ENCODE results near the gene FBXO38.

Gene FBXO38

DNA sequence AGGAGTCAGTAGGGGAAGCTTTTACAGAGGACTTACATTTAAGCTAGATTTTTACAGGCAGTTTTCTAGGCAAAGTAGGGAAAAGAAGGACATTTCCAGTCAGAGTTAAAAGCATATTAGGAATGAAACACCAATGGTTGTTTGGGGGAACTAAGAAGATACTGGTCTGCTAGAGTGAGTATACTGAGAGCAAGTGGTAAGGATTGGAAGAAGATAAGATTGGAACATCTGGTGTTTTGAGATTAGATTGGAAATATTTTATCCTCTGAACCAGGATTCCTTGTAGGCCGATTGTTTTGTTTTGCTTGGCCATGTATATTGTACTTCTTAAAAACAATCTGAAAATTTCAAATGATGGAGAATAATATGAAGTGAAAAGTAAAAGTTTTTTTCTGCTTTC is 7.7 kb downstream of the FBXO38 start:
- H3K9me3 Mint-ChIP-seq: no peaks in the 10 kb centered on the region
- H3K27me3 Mint-ChIP-seq: no peaks in the 10 kb centered on the region
- peaks cover 42 to 55% of the 10 kb centered on the region in 2 donors for H3K4me1 Mint-ChIP-seq (ENCODE audit: low read depth in 2 of 2)
- peaks cover 30% of the 10 kb centered on the region for H3K36me3 Mint-ChIP-seq (ENCODE audit: insufficient read depth)
- no peak overlapping the region for H3K4me3 Mint-ChIP-seq
- ATAC-seq (replicated peaks) (no peak), DNase-seq (no peak)
- peak overlapping the region in 1 of 2 donors; percentile 7 for H3K27ac Mint-ChIP-seq

- no peak overlapping the region for H3K4me3 Mint-ChIP-seq
- peak overlapping the region in 1 of 2 donors; percentile 81 for H3K27ac Mint-ChIP-seq
- H3K27me3 Mint-ChIP-seq: no peaks in the 10 kb centered on the region
- no peaks in the 10 kb centered on the region for H3K9me3 Mint-ChIP-seq
- no peak for DNase-seq
- H3K4me1 Mint-ChIP-seq (ENCODE audit: low read depth in 2 of 2): peaks cover 39 to 52% of the 10 kb centered on the region in 2 donors
- no peak for ATAC-seq (replicated peaks)
- H3K36me3 Mint-ChIP-seq (ENCODE audit: insufficient read depth): peaks cover 34% of the 10 kb centered on the region
Observed at GRCh38 chr5:148393390-148393741, 9.6 kb downstream of the FBXO38 start.

GRCh38 chr5:148394587-148395019 is 10.8 kb downstream of the FBXO38 start:
- Mint-ChIP-seq H3K27me3 (no peaks in the 10 kb centered on the region), H3K4me3 (no peak overlapping the region), H3K9me3 (no peaks in the 10 kb centered on the region), H3K4me1 (ENCODE audit: low read depth in 2 of 2) (peaks cover 35 to 57% of the 10 kb centered on the region in 2 donors), H3K36me3 (ENCODE audit: insufficient read depth) (peaks cover 43% of the 10 kb centered on the region), H3K27ac (peak overlapping the region in 1 of 2 donors; percentile 81)
- DNase-seq (no peak), ATAC-seq (replicated peaks) (no peak)

DNA sequence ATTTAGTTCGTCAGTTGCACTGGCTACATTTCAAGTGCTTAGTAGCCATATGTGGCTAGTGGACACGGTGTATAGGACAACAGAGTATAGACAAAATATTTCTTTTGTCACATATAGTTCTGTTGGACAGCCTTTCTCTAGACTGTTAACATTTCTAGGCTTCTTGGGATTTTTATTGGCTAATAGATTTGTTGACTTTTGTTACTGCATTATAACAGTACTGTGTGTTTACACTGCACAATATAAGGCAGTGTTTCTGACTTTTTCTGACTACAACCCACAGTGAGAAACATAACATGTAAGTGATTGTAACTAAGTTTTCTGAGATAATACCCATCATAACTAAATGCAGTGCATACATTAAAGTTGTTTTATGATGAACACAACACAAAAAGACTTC is 11.3 kb downstream of the FBXO38 start:
- DNase-seq: no peak
- no peaks in the 10 kb centered on the region for H3K27me3 Mint-ChIP-seq
- peaks cover 35 to 61% of the 10 kb centered on the region in 2 donors for H3K4me1 Mint-ChIP-seq (ENCODE audit: low read depth in 2 of 2)
- no peak for ATAC-seq (replicated peaks)
- no peak overlapping the region for H3K4me3 Mint-ChIP-seq
- peaks cover 46% of the 10 kb centered on the region for H3K36me3 Mint-ChIP-seq (ENCODE audit: insufficient read depth)
- no peak overlapping the region for H3K27ac Mint-ChIP-seq
- no peaks in the 10 kb centered on the region for H3K9me3 Mint-ChIP-seq

GRCh38 chr5:148397968-148398595 is 14.3 kb downstream of the FBXO38 start:
- H3K27ac Mint-ChIP-seq: peak overlapping the region; percentile 18 to 29
- H3K27me3 Mint-ChIP-seq: no peaks in the 10 kb centered on the region
- H3K4me3 Mint-ChIP-seq: no peak overlapping the region
- no peak for ATAC-seq (replicated peaks)
- no peaks in the 10 kb centered on the region for H3K9me3 Mint-ChIP-seq
- no peak for DNase-seq
- H3K36me3 Mint-ChIP-seq (ENCODE audit: insufficient read depth): peaks cover 63% of the 10 kb centered on the region
- peaks cover 19 to 54% of the 10 kb centered on the region in 2 donors for H3K4me1 Mint-ChIP-seq (ENCODE audit: low read depth in 2 of 2)

GRCh38 chr5:148398698-148399121 is 15.0 kb downstream of the FBXO38 start:
- Mint-ChIP-seq H3K9me3 (no peaks in the 10 kb centered on the region), H3K4me3 (no peak overlapping the region), H3K27ac (peak overlapping the region in 1 of 2 donors; percentile 29), H3K36me3 (ENCODE audit: insufficient read depth) (peaks cover 65% of the 10 kb centered on the region), H3K27me3 (no peaks in the 10 kb centered on the region), H3K4me1 (ENCODE audit: low read depth in 2 of 2) (peaks cover 14 to 49% of the 10 kb centered on the region in 2 donors)
- DNase-seq: no peak
- no peak for ATAC-seq (replicated peaks)

GRCh38 chr5:148401604-148402003 is 17.8 kb downstream of the FBXO38 start:
- Mint-ChIP-seq H3K4me1 (ENCODE audit: low read depth in 2 of 2) (peaks cover 9 to 46% of the 10 kb centered on the region in 2 donors), H3K9me3 (no peaks in the 10 kb centered on the region), H3K27me3 (no peaks in the 10 kb centered on the region), H3K36me3 (ENCODE audit: insufficient read depth) (peaks cover 77% of the 10 kb centered on the region), H3K4me3 (no peak overlapping the region), H3K27ac (peak overlapping the region; percentile 25 to 65)
- ATAC-seq (replicated peaks) (no peak), DNase-seq (no peak)

DNA sequence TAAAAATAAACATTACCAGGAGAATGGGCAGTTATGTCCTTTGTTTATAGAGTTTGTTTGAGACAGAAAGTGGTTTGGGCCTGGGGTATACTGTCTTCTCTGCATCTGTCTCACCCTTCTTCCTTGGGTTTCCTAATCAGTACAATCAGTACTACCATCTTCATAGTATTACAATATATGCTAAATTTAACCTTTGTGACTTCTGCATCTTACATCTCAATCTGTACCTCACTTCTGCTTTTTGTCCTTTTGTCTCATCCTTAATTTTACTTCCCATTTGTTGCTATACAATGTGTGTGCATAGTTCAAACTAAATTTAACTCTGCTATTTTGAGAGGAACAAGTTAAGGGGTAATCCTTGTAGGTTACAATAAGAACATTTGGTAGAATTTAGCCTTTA is 19.6 kb downstream of the FBXO38 start:
- Mint-ChIP-seq H3K9me3 (no peaks in the 10 kb centered on the region), H3K27me3 (no peaks in the 10 kb centered on the region), H3K27ac (no peak overlapping the region), H3K36me3 (ENCODE audit: insufficient read depth) (peaks cover 81% of the 10 kb centered on the region), H3K4me1 (ENCODE audit: low read depth in 2 of 2) (peaks cover 6 to 37% of the 10 kb centered on the region in 2 donors), H3K4me3 (no peak overlapping the region)
- ATAC-seq (replicated peaks) (no peak), DNase-seq (no peak)

GRCh38 chr5:148406406-148406805 is 22.6 kb downstream of the FBXO38 start:
- H3K9me3 Mint-ChIP-seq: no peaks in the 10 kb centered on the region

GRCh38 chr5:148408092-148408491 is 24.3 kb downstream of the FBXO38 start:
- H3K4me1 Mint-ChIP-seq (ENCODE audit: low read depth in 2 of 2): peaks cover 2 to 6% of the 10 kb centered on the region in 2 donors

More at GRCh38 chr5:148406406-148406805, 22.6 kb downstream of the FBXO38 start:
- peaks cover 2 to 10% of the 10 kb centered on the region in 2 donors for H3K4me1 Mint-ChIP-seq (ENCODE audit: low read depth in 2 of 2)
- no peaks in the 10 kb centered on the region for H3K27me3 Mint-ChIP-seq
- DNase-seq (no peak), ATAC-seq (replicated peaks) (no peak)
- H3K36me3 Mint-ChIP-seq (ENCODE audit: insufficient read depth): peaks cover 78% of the 10 kb centered on the region
- H3K27ac Mint-ChIP-seq: no peak overlapping the region
- no peak overlapping the region for H3K4me3 Mint-ChIP-seq

GRCh38 chr5:148412124-148412523 is 28.4 kb downstream of the FBXO38 start:
- DNase-seq (no peak), ATAC-seq (replicated peaks) (no peak)
- no peaks in the 10 kb centered on the region for H3K9me3 Mint-ChIP-seq
- H3K36me3 Mint-ChIP-seq (ENCODE audit: insufficient read depth): peaks cover 78% of the 10 kb centered on the region
- H3K27me3 Mint-ChIP-seq: no peaks in the 10 kb centered on the region
- no peaks in the 10 kb centered on the region for H3K4me1 Mint-ChIP-seq (ENCODE audit: low read depth in 2 of 2)
- no peak overlapping the region for H3K4me3 Mint-ChIP-seq
- H3K27ac Mint-ChIP-seq: peak overlapping the region in 1 of 2 donors; percentile 30

More at GRCh38 chr5:148408092-148408491, 24.3 kb downstream of the FBXO38 start:
- Mint-ChIP-seq H3K27me3 (no peaks in the 10 kb centered on the region), H3K9me3 (no peaks in the 10 kb centered on the region), H3K4me3 (no peak overlapping the region), H3K36me3 (ENCODE audit: insufficient read depth) (peaks cover 82% of the 10 kb centered on the region), H3K27ac (peak overlapping the region in 1 of 2 donors; percentile 18)
- no peak for ATAC-seq (replicated peaks)
- DNase-seq: no peak

DNA sequence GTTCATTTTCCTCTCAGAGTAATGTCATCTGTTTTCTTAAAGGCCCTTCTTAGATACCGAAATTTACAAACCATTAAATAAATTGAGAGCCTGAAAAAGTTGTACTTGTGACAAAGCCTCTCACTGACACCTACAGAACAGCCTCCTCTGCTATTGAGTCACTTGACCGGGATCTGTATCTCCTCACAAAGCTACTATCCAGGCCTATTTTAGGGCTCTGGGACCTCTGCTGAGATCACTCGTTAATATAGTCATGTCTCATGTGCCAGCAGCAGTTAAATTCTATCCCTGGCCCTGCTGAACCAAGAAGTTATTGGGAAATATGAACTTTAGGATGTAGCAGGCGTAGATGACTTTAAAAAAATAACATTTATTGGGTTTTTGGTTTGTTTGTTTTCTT is 31.1 kb downstream of the FBXO38 start:
- peaks cover 2 to 10% of the 10 kb centered on the region in 2 donors for H3K4me1 Mint-ChIP-seq (ENCODE audit: low read depth in 2 of 2)
- no peaks in the 10 kb centered on the region for H3K9me3 Mint-ChIP-seq
- DNase-seq (no peak), ATAC-seq (replicated peaks) (no peak)
- H3K27me3 Mint-ChIP-seq: no peaks in the 10 kb centered on the region
- peaks cover 80% of the 10 kb centered on the region for H3K36me3 Mint-ChIP-seq (ENCODE audit: insufficient read depth)
- peak overlapping the region; percentile 53 to 58 for H3K27ac Mint-ChIP-seq
- no peak overlapping the region for H3K4me3 Mint-ChIP-seq

- no peaks in the 10 kb centered on the region for H3K27me3 Mint-ChIP-seq
- H3K4me1 Mint-ChIP-seq (ENCODE audit: low read depth in 2 of 2): peaks cover 2 to 10% of the 10 kb centered on the region in 2 donors
- peaks cover 77% of the 10 kb centered on the region for H3K36me3 Mint-ChIP-seq (ENCODE audit: insufficient read depth)
- no peak for ATAC-seq (replicated peaks)
- DNase-seq: no peak
- no peak overlapping the region for H3K4me3 Mint-ChIP-seq
- no peaks in the 10 kb centered on the region for H3K9me3 Mint-ChIP-seq
- no peak overlapping the region for H3K27ac Mint-ChIP-seq
Observed at GRCh38 chr5:148416416-148416815, 32.7 kb downstream of the FBXO38 start.

DNA sequence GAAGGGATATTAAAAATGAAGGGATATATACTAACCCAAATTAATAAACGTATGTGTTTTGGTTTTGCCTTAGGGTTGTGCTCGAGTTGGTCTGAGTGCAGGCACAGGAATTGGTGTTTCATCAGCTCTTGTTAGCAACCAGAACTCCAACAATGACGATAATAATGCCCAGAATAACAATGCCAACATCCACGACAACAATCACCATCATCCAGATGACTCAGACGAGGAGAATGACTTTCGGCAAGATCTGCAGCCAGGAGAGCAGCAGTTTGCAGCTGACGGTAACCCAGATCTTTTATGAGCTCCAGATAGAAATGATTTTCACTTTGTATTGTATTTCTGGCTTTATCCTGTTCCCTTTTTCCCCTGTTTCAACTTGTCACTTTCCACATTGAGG is 33.2 kb downstream of the FBXO38 start:
- Mint-ChIP-seq H3K4me3 (no peak overlapping the region), H3K27ac (no peak overlapping the region), H3K27me3 (no peaks in the 10 kb centered on the region), H3K9me3 (no peaks in the 10 kb centered on the region), H3K36me3 (ENCODE audit: insufficient read depth) (peaks cover 77% of the 10 kb centered on the region), H3K4me1 (ENCODE audit: low read depth in 2 of 2) (peaks cover 2 to 12% of the 10 kb centered on the region in 2 donors)
- DNase-seq (no peak), ATAC-seq (replicated peaks) (no peak)
